Measurements from ENCODE around the gene EXOSC10.

GRCh38 chr1:11072216-11072917 is 27.3 kb downstream of the EXOSC10 start:
- TF ChIP-seq MAX (IDR thresholded peaks at IDR 0.05) (no peak), EP300 (IDR thresholded peaks at IDR 0.05; ENCODE audit: borderline replicate concordance) (no peak), REST (IDR thresholded peaks at IDR 0.05; ENCODE audit: low read depth) (no peak), USF1 (IDR thresholded peaks at IDR 0.05) (no peak), ZBTB7A (IDR thresholded peaks at IDR 0.05; ENCODE audit: low read depth) (no peak), TAF1 (IDR thresholded peaks at IDR 0.05; ENCODE audit: low read depth) (no peak), RAD21 (IDR thresholded peaks at IDR 0.05; ENCODE audit: low read depth) (no peak)
